SK-N-SH (cell line): ENCODE results near the gene GRID2IP. TPM values are rescaled to one million over a fixed set of nuclear protein-coding genes. Genes with fewer than 3 reads are reported as not detected.

Source experiments
- CTCF ChIA-PET: fragments of 300-600, 350-600 bp; formaldehyde crosslinking; extraction: SDS; loops from one replicate; lab custom pipeline; 2021; lab: Yijun Ruan, JAX
- POLR2A ChIA-PET: fragments of 350-600 bp; sonication (Branson Sonifier 250); formaldehyde crosslinking; extraction: SDS; loops from one replicate; lab custom pipeline; 2020; ENCODE audit warnings: antibody characterized with exemption, inconsistent platforms; lab: Yijun Ruan, JAX
- DNase-seq: peaks from one replicate; pipeline ENCODE4 v3.0.0; 2012
- H2AFZ ChIP-seq: fragments of 200-600 bp; sonication (generic); 2 replicates; pipeline ENCODE4 v1.8.1; 2016; ENCODE audit warnings: antibody characterized with exemption, mild to moderate bottlenecking, low read depth
- H3F3A ChIP-seq: fragments of 200-600 bp; sonication (generic); replicated peaks from 2 replicates; pipeline ENCODE3; 2016; ENCODE audit warnings: antibody characterized with exemption, mild to moderate bottlenecking; ENCODE audit not compliant: insufficient read depth
- H3K27ac ChIP-seq, 2 experiments: fragments of 200-500 bp in 1 of 2; fragments of 200-600 bp in 1 of 2; sonication (Bioruptor generic) in 1 of 2; sonication (generic), shearing (Covaris generic) in 1 of 2; 2 replicates each; pipeline versions ENCODE4 v1.5.1 to v1.6.1; 2014 to 2016; ENCODE audit warnings: low read depth in 2 of 2, inconsistent platforms in 1 of 2, low read length in 1 of 2, mild to moderate bottlenecking in 1 of 2, mixed read lengths in 1 of 2
- H3K27me3 ChIP-seq: fragments of 200-600 bp; sonication (generic), shearing (Covaris generic); 2 replicates; pipeline ENCODE4 v1.6.1; 2016; ENCODE audit warnings: mixed run types; ENCODE audit not compliant: insufficient read depth
- H3K36me3 ChIP-seq, 2 experiments: fragments of 200-500 bp in 1 of 2; fragments of 200-600 bp in 1 of 2; sonication (Bioruptor generic) in 1 of 2; sonication (generic) in 1 of 2; replicated peaks in 1 of 2; 2 replicates each; pipeline versions ENCODE3 to v1.5.1; 2014 to 2016; ENCODE audit warnings: low read length in 1 of 2, mild to moderate bottlenecking in 1 of 2; ENCODE audit not compliant: insufficient read depth in 2 of 2, control insufficient read depth in 1 of 2
- H3K4me1 ChIP-seq, 2 experiments: fragments of 200-500 bp in 1 of 2; fragments of 200-600 bp in 1 of 2; sonication (Bioruptor generic) in 1 of 2; sonication (generic), shearing (Covaris generic) in 1 of 2; 2 replicates each; pipeline versions ENCODE4 v1.5.1 to v1.6.1; 2014 to 2016; ENCODE audit warnings: low read depth in 1 of 2, low read length in 1 of 2, mixed run types in 1 of 2; ENCODE audit not compliant: insufficient read depth in 2 of 2, control insufficient read depth in 1 of 2
- H3K4me2 ChIP-seq: fragments of 200-600 bp; sonication (generic), shearing (Covaris generic); 2 replicates; pipeline ENCODE4 v1.6.1; 2017; ENCODE audit warnings: mixed run types
- H3K4me3 ChIP-seq, 2 experiments: fragments of 200-500 bp in 1 of 2; fragments of 200-600 bp in 1 of 2; sonication (Bioruptor generic) in 1 of 2; sonication (generic), shearing (Covaris generic) in 1 of 2; 2 replicates each; pipeline versions ENCODE4 v1.5.1 to v1.8.1; 2014 to 2016; ENCODE audit warnings: low read depth in 2 of 2, inconsistent platforms in 1 of 2, low read length in 1 of 2, mild to moderate bottlenecking in 1 of 2, mixed read lengths in 1 of 2, moderate library complexity in 1 of 2
- H3K79me2 ChIP-seq: fragments of 200-600 bp; sonication (generic); 2 replicates; pipeline ENCODE4 v1.8.1; 2017; ENCODE audit warnings: mild to moderate bottlenecking; ENCODE audit not compliant: insufficient read depth
- H3K9ac ChIP-seq: fragments of 200-600 bp; sonication (generic); 2 replicates; pipeline ENCODE4 v1.6.1; 2017; ENCODE audit warnings: mixed run types
- H3K9me2 ChIP-seq: fragments of 200-600 bp; sonication (generic); 2 replicates; pipeline ENCODE4 v1.6.1; 2017; ENCODE audit warnings: mixed run types
- H3K9me3 ChIP-seq: fragments of 200-600 bp; sonication (generic); 2 replicates; pipeline ENCODE4 v1.6.1; 2017; ENCODE audit warnings: mixed run types, mild to moderate bottlenecking, moderate library complexity
- H4K20me1 ChIP-seq: fragments of 200-600 bp; sonication (generic); 2 replicates; pipeline ENCODE4 v1.6.1; 2017; ENCODE audit warnings: mild to moderate bottlenecking, mixed run types; ENCODE audit not compliant: insufficient read depth
- EP300 ChIP-seq, 2 experiments: IDR thresholded peaks; 2 replicates each; pipeline versions ENCODE4 v1.4.0 to v1.6.1; 2012; ENCODE audit warnings: borderline replicate concordance in 1 of 2, low read depth in 1 of 2, low read length in 1 of 2
- EZH2phosphoT487 ChIP-seq: fragments of 200-600 bp; sonication (generic); IDR thresholded peaks from 2 replicates; pipeline ENCODE4 v1.6.1; 2017; ENCODE audit warnings: low read depth, mixed run types, mild to moderate bottlenecking, antibody characterized with exemption, moderate library complexity, borderline replicate concordance
- FOSL2 ChIP-seq: IDR thresholded peaks from 2 replicates; pipeline ENCODE4 v1.4.0; 2012; ENCODE audit warnings: low read depth, mild to moderate bottlenecking, moderate library complexity, borderline replicate concordance
- GABPA ChIP-seq: IDR thresholded peaks from 2 replicates; pipeline ENCODE4 v1.4.0; 2012; ENCODE audit warnings: low read depth, mild to moderate bottlenecking
- GATA2 ChIP-seq: sonication (generic); formaldehyde crosslinking; IDR thresholded peaks from 2 replicates; pipeline ENCODE4 v1.5.0; 2020; ENCODE audit warnings: mild to moderate bottlenecking, missing genetic modification reagents
- MEF2A ChIP-seq: IDR thresholded peaks from 2 replicates; pipeline ENCODE4 v1.4.0; 2012; ENCODE audit warnings: low read depth, borderline replicate concordance
- PBX3 ChIP-seq: IDR thresholded peaks from 2 replicates; pipeline ENCODE4; 2012
- RAD21 ChIP-seq: IDR thresholded peaks from 2 replicates; pipeline ENCODE4 v1.6.1; 2012; ENCODE audit warnings: mild to moderate bottlenecking, low read length
- RCOR1 ChIP-seq: fragments of 150-350 bp; IDR thresholded peaks from 2 replicates; pipeline ENCODE4 v1.6.1; 2017; ENCODE audit warnings: antibody characterized with exemption, low read length
- REST ChIP-seq: IDR thresholded peaks from 2 replicates; pipeline ENCODE4 v1.6.1; 2012; ENCODE audit warnings: mild to moderate bottlenecking, low read depth, low read length, moderate library complexity
- RFX5 ChIP-seq: IDR thresholded peaks from 2 replicates; pipeline ENCODE4 v1.6.1; 2012; ENCODE audit warnings: mild to moderate bottlenecking, improper control_type of control experiment, low read length
- RXRA ChIP-seq: IDR thresholded peaks from 2 replicates; pipeline ENCODE4 v1.4.0; 2012; ENCODE audit warnings: low read depth, mild to moderate bottlenecking, borderline replicate concordance
- SIN3A ChIP-seq: IDR thresholded peaks from 2 replicates; pipeline ENCODE4 v1.6.1; 2012; ENCODE audit warnings: low read depth, mild to moderate bottlenecking, low read length, moderate library complexity, borderline replicate concordance
- SMC3 ChIP-seq: IDR thresholded peaks from 2 replicates; pipeline ENCODE4 v1.6.1; 2012; ENCODE audit warnings: low read depth, low read length, improper control_type of control experiment
- TCF12 ChIP-seq: IDR thresholded peaks from 2 replicates; pipeline ENCODE4 v1.4.0; 2012
- USF1 ChIP-seq: IDR thresholded peaks from 2 replicates; pipeline ENCODE4 v1.4.0; 2012; ENCODE audit warnings: low read depth, borderline replicate concordance
- YY1 ChIP-seq: IDR thresholded peaks from 2 replicates; pipeline ENCODE4 v1.4.0; 2012; ENCODE audit warnings: low read depth, mild to moderate bottlenecking
- WGBS: methylation state at CpG from one replicate; pipeline ENCODE4 v1.1.6; 2017; ENCODE audit warnings: low lambda C conversion rate; 5-methylcytosine and 5-hydroxymethylcytosine counted together
- polyA plus RNA-seq, 3 experiments: library from polyadenylated mRNA; depleted of rRNA; stranded (reverse); fragments of >200 nt; gene quantifications; 2 replicates each; pipeline ENCODE4 v1.2.3, GENCODE V29; 2012

Gene GRID2IP
- polyA plus RNA-seq, 1 of the 3 experiments (the other 2 are of a cell fraction): 0.03 TPM

- H3K9me2 ChIP-seq: no peaks in the 10 kb centered on the region
- no peaks in the 10 kb centered on the region for H3K79me2 ChIP-seq
- no peak overlapping the region for H3K27ac ChIP-seq
- H3K4me2 ChIP-seq: no peak overlapping the region
- H3K36me3 ChIP-seq: no peaks in the 10 kb centered on the region
- H3K9me3 ChIP-seq: no peaks in the 10 kb centered on the region
- DNase-seq: no peak
- no peak overlapping the region for H3K9ac ChIP-seq
- ChIA-PET POLR2A (no interaction called here), CTCF (interaction anchor here (1.1 to 4.2 kb wide), 5 partner anchors 9 to 83 kb away, joined by 3 to 28 read pairs (median 7); partner anchors contain the start of genes INTS15 and ZDHHC4)
- TF ChIP-seq MEF2A: no peak
- no peak for TF ChIP-seq FOSL2
- no peak for TF ChIP-seq USF1
- no peak for TF ChIP-seq EP300 (IDR thresholded peaks at IDR 0.05; ENCODE audit: borderline replicate concordance in 1 of 2, low read depth in 1 of 2, low read length in 1 of 2)
- TF ChIP-seq GATA2 (CRISPR knock-in tag): no peak
- no peak for TF ChIP-seq RAD21
- no peak for TF ChIP-seq REST
- no peak for TF ChIP-seq TCF12
- no peak for TF ChIP-seq PBX3
- TF ChIP-seq YY1: no peak
- no peak for TF ChIP-seq EZH2phosphoT487
- no peak for TF ChIP-seq SIN3A
- no peak for TF ChIP-seq RXRA
- no peak for TF ChIP-seq SMC3
- no peak for TF ChIP-seq GABPA
- TF ChIP-seq RFX5: no peak
- TF ChIP-seq RCOR1: no peak
- H2AFZ ChIP-seq: no peak overlapping the region
- no peaks in the 10 kb centered on the region for H3F3A ChIP-seq
- H4K20me1 ChIP-seq: no peaks in the 10 kb centered on the region
- H3K27me3 ChIP-seq: peaks cover 8% of the 10 kb centered on the region; the same call in 1 of the 2 replicates
- H3K4me1 ChIP-seq: peaks cover 0 to 8% of the 10 kb centered on the region in 2 experiments; a peak in 1 of 4 replicates
- no peak overlapping the region for H3K4me3 ChIP-seq
- 69% methylated on average over 16 of the region's 16 CpGs for WGBS
Measured at GRCh38 chr7:6507906-6508305, 43.4 kb downstream of the GRID2IP start.
